Measurements from ENCODE around the gene SLC34A1. TPM values are rescaled to one million over a fixed set of nuclear protein-coding genes. Genes with fewer than 3 reads are reported as not detected.
A peak's percentile ranks its signal among the peaks of the same experiment; 100 is the strongest.
"Not testable (repeated sequence)": the region's sequence is repeated elsewhere in the genome, so short reads cannot be mapped to it uniquely, and the experiment has no call there.

SLC34A1 gene, protein sequence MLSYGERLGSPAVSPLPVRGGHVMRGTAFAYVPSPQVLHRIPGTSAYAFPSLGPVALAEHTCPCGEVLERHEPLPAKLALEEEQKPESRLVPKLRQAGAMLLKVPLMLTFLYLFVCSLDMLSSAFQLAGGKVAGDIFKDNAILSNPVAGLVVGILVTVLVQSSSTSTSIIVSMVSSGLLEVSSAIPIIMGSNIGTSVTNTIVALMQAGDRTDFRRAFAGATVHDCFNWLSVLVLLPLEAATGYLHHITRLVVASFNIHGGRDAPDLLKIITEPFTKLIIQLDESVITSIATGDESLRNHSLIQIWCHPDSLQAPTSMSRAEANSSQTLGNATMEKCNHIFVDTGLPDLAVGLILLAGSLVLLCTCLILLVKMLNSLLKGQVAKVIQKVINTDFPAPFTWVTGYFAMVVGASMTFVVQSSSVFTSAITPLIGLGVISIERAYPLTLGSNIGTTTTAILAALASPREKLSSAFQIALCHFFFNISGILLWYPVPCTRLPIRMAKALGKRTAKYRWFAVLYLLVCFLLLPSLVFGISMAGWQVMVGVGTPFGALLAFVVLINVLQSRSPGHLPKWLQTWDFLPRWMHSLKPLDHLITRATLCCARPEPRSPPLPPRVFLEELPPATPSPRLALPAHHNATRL
- total RNA-seq (2014; rRNA removed; shearing (Covaris generic)) = not detected in 2 replicates

DNA sequence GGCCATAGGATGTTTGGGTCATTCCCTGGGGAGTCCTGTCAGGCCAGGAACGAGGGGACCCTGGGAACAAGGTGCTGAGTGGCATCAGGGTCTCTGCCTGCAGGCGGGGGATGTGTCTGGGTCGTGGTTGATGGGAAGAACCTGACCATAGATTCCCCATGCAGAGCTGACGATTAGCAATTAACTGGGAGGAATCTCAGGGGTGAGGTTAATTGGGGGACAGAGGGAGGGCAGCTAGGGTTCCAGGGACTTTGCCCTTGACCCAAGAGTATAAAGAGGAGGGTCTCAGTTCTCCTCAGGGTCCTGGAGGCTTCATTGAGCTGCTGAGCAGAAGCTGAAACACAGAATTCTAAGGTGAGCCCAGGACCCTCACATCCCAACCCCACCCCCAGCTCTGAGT, at the start of gene SLC34A1:
TSS of gene SLC34A1 (plus strand) at position 301 of the 400 bp plus-strand sequence. CDS start 1,308 bp downstream, outside the sequence.
- no peak for DNase-seq
- Histone ChIP-seq H3K4me3 (no peak within 1 kb of the TSS), H3K27me3 (peaks cover 24% of the 10 kb centered on the region), H3K9me3 (replicated peaks) (no peaks in the 10 kb centered on the region), H3K4me1 (no peaks in the 10 kb centered on the region), H3K27ac (no peak within 1 kb of the TSS), H3K36me3 (no peaks in the 10 kb centered on the region)

DNA sequence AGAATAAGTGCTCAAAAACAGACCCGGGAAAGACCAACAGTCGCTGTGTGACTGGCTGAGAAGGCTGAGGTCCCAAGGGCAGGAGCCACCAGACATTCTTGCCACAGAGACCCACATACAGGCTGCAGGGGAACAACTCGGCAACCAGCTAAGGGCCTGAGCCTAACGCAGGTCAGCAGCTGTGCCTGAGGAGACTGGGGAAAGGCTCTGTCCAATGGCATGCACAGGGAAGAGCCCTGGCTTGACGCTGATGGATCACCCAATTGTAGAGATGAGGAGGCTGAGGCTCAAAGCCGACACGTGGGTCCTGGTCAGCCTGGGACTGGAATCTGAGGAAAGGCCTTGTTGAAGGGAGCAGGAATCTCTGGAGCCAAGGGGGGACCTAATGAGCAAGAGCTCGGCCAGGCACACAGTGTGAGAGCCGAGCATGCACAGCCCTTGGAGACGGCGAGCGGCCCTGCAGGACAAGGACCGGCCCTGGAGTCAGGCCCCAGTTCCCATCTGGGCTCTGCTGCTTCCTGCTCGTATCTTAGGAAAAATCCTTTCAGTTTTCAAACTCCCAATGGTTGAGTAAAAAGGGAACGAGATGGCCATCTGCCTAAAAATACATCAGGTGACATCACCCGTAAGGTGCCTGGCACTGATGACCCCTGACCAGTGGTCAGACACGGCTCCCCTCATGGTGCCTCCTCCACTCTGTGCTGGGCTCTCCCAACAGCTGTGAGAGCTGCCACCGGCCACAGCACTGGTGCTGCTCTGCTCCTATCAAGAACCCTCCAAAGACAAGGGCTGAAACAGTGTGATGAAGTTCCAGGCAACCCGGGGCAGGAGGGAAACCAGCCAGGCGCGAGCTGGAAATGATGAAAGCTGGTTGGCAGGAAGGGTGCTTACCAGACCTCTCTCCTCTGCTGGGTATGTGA, 49.2 kb upstream of the SLC34A1 start:
- no peak overlapping the region for H3K27ac ChIP-seq
- no peak for DNase-seq
- H3K27me3 ChIP-seq = no peaks in the 10 kb centered on the region
- H3K36me3 ChIP-seq = peaks cover 21% of the 10 kb centered on the region
- no peak overlapping the region for H3K4me3 ChIP-seq
- H3K4me1 ChIP-seq = no peaks in the 10 kb centered on the region
- no peaks in the 10 kb centered on the region for H3K9me3 ChIP-seq (replicated peaks)

DNA sequence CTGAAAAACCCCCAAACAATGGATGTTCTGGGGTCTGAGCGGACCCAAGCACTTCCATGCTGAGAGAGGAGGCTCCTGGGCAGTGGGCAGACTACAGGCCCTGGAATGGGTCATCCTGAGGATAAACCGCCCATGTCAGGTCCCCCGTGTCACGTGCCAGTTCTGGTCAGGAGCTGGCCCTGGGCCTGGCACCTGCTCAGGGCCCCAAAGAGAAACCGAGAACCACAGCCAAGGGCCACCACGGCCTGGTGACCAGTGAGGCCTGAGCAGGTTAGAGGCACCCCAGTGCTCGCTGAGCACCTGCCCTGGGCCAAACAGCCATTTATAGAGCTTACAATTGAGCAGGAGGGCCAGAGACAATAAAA, 48.6 kb upstream of the SLC34A1 start:
- DNase-seq = no peak
- H3K4me3 ChIP-seq = no peak overlapping the region
- peaks cover 19% of the 10 kb centered on the region for H3K36me3 ChIP-seq
- H3K9me3 ChIP-seq (replicated peaks) = no peaks in the 10 kb centered on the region
- no peaks in the 10 kb centered on the region for H3K4me1 ChIP-seq
- no peak overlapping the region for H3K27ac ChIP-seq
- no peaks in the 10 kb centered on the region for H3K27me3 ChIP-seq

DNA sequence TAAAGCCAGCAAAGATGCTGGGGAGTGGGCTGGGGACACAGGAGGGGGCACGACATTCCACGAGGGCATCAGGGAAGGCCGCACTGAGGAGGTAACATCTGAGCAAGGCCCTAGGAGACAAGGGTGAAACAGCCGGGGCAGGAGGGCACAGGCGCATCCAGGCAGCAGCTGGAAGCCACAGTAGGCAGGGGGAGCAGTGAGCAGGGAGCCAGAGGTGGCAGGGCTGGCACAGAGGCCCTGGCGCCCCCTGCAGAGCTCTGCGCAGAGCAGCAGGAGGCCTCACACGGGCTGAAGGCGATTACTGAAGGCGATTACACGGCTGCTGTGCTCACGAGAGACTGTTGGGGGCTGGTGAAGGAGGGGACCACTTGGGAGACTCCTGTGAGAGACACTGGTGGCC, 48.1 kb upstream of the SLC34A1 start:
- peaks cover 19% of the 10 kb centered on the region for H3K36me3 ChIP-seq

DNA sequence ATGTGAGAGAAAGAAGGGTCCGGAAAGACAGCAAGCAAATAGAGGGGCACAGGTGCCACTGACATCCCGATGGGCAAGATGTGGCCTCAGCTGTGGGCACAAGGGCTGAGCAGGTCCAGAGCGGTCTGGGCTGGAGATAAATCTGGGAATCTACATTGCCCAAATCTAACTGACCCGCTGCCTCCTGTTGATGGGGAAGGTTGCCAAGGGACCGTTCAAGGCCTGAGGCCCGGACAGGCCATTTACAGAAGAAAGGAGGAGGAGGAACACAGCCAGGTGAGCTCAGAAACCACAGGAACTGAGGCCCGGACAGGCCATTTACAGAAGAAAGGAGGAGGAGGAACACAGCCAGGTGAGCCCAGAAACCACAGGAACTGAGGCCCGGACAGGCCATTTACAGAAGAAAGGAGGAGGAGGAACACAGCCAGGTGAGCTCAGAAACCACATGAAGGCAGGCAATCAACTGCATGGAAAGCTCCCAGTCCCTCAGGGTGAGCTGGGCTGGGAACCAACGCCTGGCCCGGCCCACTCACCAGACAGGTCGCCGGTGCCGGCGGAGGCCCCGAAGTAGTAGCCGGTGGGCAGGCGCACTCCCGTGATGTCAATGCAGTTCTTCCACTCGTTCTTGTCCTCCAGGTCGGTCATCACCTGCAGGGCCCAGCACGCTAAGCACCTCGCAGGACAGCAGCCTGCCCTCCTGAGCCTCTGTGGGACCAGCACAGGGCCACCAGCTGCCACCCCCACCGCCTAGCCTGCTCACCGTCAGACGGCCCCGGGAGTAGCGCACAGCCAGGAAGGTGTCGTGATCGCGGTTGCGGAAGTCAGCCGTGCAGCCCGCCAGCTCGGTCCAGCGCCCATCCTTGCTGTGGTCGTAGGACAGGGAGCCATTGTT, 47.4 kb upstream of the SLC34A1 start:
- Histone ChIP-seq H3K4me3 (no peak overlapping the region), H3K27ac (no peak overlapping the region), H3K27me3 (no peaks in the 10 kb centered on the region), H3K4me1 (no peaks in the 10 kb centered on the region), H3K9me3 (replicated peaks) (no peaks in the 10 kb centered on the region), H3K36me3 (peaks cover 25% of the 10 kb centered on the region)
- no peak for DNase-seq

More for the DNA sequence above, 48.1 kb upstream of the SLC34A1 start:
- peak in 1 of 2 experiments; percentile 30 for DNase-seq
- Histone ChIP-seq H3K27ac (no peak overlapping the region), H3K4me3 (no peak overlapping the region), H3K27me3 (no peaks in the 10 kb centered on the region), H3K9me3 (replicated peaks) (no peaks in the 10 kb centered on the region), H3K4me1 (no peaks in the 10 kb centered on the region)

DNA sequence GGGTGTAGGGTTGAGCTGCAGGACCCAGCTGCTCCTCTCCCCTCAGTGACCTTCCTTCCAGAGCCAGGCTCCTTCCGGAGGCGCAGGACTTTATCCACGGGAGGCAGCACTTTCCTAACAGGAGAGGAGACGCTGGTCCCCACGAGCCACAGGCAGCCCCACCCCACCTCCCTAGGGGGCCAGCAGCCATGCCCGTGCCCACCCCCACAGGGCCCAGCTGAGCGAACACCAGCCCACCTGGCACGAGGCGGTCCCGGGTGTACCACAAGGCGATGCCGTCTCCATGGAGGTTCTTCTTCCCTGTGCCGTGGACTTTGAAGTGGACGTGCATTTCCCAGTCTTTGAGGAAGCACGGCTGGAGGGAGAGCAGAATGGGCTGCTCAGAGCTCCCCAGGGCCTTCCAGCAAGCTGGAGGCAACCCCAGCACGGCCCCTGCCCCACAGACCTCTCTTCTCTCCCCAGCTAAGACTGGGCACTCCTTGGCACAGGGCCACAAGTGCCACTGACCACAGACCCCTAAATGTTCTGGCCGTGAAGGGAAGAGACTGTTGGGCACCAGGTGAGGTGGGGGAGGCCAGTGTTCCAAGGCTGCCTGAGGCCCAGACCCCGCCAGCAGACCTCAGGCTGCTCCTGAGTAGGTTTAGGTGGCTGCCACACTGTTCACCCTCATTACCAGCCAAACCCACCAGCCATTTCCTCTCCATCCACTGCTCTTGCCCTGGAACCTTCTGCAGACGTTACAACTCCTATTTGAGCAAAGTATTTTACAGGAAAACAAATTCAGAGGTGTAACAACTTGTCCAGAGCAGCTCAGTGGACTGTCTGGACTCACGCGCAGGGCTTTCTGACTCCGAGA, 45.8 kb upstream of the SLC34A1 start:
- H3K4me3 ChIP-seq = no peak overlapping the region
- no peak overlapping the region for H3K27ac ChIP-seq
- H3K27me3 ChIP-seq = no peaks in the 10 kb centered on the region
- no peaks in the 10 kb centered on the region for H3K9me3 ChIP-seq (replicated peaks)
- H3K36me3 ChIP-seq = peaks cover 30% of the 10 kb centered on the region
- no peak for DNase-seq
- H3K4me1 ChIP-seq = no peaks in the 10 kb centered on the region

DNA sequence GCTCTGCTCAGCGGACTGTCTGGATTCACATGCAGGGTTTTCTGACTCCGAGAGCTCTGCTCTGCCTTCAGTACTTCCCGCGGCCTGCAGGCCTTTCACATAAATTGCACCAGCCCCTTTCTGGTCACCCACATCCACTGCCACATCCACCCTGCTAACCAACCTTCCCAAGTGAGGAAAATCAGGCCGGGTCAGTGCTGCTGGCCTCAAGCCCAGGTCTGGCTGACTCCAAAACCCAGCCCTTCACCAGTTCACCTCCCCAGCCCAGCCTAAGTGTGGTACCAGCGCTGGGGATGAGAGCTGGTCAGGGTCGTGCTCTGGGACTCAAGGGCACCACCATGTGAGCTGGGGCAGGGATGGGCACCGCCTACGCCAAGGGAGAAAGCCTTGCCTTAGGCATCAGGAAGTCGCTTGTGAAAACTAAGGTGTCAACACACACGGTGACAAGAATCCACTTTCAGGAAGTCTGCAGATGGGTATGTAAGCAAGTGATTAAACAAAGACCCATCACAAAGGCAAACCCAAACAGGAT, 45.1 kb upstream of the SLC34A1 start:
- Histone ChIP-seq H3K4me1 (no peaks in the 10 kb centered on the region), H3K27me3 (no peaks in the 10 kb centered on the region), H3K27ac (no peak overlapping the region), H3K9me3 (replicated peaks) (no peaks in the 10 kb centered on the region), H3K36me3 (peaks cover 26% of the 10 kb centered on the region), H3K4me3 (no peak overlapping the region)
- DNase-seq = no peak

DNA sequence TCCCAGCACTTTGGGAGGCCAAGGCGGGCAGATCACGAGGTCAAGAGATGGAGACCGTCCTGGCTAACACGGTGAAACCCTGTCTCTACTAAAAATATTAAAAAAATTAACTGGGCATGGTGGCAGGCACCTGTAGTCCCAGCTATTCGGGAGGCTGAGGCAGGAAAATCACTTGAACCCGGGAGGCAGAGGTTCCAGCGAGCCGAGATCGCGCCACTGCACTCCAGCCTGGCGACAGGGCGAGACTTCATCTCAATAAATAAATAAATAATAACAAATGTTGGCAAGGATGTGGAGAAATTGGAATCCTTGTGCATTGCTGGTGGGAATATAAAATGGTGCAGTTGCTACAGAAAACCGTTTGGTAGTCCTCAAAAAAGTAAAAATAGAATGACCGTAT, 41.2 kb upstream of the SLC34A1 start:
- H3K36me3 ChIP-seq = peaks cover 22% of the 10 kb centered on the region; the same call in 1 of the 2 replicates

DNA sequence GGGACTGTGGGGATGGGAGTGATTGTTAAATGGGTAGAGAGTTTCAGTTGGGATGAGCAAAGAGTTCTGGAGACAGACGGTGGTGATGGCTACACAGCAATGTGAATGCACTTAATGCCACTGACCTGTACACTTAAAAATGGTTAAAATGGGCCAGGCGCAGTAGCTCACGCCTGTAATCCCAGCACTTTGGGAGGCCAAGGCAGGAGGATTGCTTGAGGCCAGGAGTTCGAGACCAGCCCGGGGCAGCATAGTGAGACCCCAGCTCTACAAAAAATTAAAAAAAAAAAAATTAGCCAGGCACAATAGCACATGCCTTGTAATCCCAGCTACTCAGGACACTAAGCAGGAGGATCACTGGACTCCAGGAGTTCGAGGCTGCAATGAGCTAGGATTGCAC, 40.5 kb upstream of the SLC34A1 start:
- no peak overlapping the region for H3K27ac ChIP-seq
- no peaks in the 10 kb centered on the region for H3K9me3 ChIP-seq (replicated peaks)
- H3K36me3 ChIP-seq = peaks cover 22% of the 10 kb centered on the region; the same call in 1 of the 2 replicates
- no peaks in the 10 kb centered on the region for H3K27me3 ChIP-seq
- DNase-seq = no peak
- H3K4me1 ChIP-seq = no peaks in the 10 kb centered on the region
- H3K4me3 ChIP-seq = no peak overlapping the region

More for the DNA sequence above, 41.2 kb upstream of the SLC34A1 start:
- not testable (repeated sequence) for H3K27ac ChIP-seq; H3K4me1 ChIP-seq; DNase-seq; H3K27me3 ChIP-seq; H3K4me3 ChIP-seq; H3K9me3 ChIP-seq (replicated peaks)

DNA sequence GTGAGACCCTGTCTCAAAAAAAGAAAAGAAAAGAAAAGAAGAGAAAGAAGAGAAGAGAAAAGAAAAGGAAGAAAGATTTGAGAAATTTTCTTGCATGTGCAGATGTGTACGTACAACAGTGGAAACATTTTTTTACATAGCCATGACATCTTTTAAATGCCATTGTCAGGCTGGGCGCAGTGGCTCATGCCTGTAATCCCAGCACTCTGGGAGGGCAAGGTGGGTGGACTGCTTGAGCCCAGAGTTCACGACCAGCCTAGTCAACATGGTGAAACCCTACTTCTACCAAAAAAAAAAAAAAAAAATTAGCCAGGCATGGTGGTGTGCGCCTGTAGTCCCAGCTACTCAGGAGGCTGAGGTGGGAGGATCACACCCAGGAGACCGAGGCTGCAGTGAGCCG, 39.3 kb upstream of the SLC34A1 start:
- H3K4me1 ChIP-seq = 0 out of 2 replicates have a peak, but pooled peaks cover 2% of the 10 kb centered on the region
- H3K9me3 ChIP-seq (replicated peaks) = no peaks in the 10 kb centered on the region
- H3K27me3 ChIP-seq = no peaks in the 10 kb centered on the region
- H3K36me3 ChIP-seq = peaks cover 22% of the 10 kb centered on the region; the same call in 1 of the 2 replicates
- DNase-seq = no peak
- H3K4me3 ChIP-seq = no peak overlapping the region
- H3K27ac ChIP-seq = no peak overlapping the region

DNA sequence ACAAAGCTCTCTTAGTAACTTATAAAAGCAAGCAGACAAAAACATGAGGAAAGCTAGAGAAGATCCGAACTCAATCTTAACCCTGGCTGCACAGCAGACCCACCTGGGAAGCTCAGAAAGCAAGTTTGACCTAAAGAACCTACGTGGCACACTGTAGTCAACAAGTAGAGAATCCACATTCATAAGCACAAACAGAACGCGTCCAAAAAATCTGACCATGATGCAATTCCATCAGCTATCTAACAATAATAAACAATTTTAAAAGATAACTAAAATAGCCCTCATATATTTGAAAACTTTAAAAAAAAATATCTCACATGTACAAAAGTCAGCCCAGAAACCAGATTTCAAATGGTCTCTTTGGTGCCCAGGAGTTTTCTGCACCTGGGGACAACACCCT, 37.4 kb upstream of the SLC34A1 start:
- no peak overlapping the region for H3K4me3 ChIP-seq
- no peak overlapping the region for H3K27ac ChIP-seq

DNA sequence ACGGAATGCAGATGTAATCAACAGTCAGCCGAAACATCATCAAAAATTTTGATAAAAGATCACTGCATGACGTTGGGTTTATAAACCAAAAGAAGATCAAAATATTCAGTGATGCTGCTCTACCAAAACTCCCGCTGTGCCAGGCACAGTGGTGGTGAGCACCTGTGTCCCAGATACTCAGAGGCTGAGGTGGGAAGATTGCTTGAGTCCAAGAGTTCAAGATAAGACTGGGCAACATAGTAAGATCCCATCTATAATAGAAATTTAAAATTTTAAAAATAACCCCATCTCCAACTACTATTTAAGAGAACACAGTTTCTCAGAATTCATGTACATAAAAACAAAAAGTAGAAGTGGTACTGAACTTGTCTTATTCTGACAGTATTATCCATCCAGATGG, 36.5 kb upstream of the SLC34A1 start:
- Histone ChIP-seq H3K4me1 (peaks cover 8% of the 10 kb centered on the region; the same call in 1 of the 2 replicates), H3K4me3 (no peak overlapping the region), H3K9me3 (replicated peaks) (no peaks in the 10 kb centered on the region), H3K36me3 (peaks cover 16% of the 10 kb centered on the region; the same call in 1 of the 2 replicates), H3K27ac (no peak overlapping the region), H3K27me3 (no peaks in the 10 kb centered on the region)
- no peak for DNase-seq

More for the DNA sequence above, 37.4 kb upstream of the SLC34A1 start:
- Histone ChIP-seq H3K36me3 (peaks cover 16% of the 10 kb centered on the region; the same call in 1 of the 2 replicates), H3K27me3 (no peaks in the 10 kb centered on the region), H3K4me1 (peaks cover 8% of the 10 kb centered on the region; the same call in 1 of the 2 replicates), H3K9me3 (replicated peaks) (no peaks in the 10 kb centered on the region)
- DNase-seq = no peak

DNA sequence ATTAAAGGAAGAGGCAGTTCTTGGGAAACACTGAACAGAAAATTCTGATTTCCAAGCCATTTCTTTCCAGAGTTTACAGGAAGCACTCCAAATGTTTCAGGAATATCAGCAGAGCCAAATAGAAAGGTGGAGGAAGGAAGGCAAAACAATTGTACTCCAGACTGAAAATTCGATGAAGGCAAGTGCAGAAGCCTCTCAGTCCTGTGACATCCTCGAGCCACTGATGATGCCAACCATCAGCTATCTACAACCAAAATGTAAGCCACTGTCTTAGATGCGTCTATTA, 34.9 kb upstream of the SLC34A1 start:
- H3K4me1 ChIP-seq = peaks cover 8% of the 10 kb centered on the region; the same call in 1 of the 2 replicates
- H3K9me3 ChIP-seq (replicated peaks) = no peaks in the 10 kb centered on the region
- H3K36me3 ChIP-seq = peaks cover 7% of the 10 kb centered on the region; the same call in 1 of the 2 replicates
- DNase-seq = no peak
- H3K27ac ChIP-seq = no peak overlapping the region
- no peak overlapping the region for H3K4me3 ChIP-seq
- no peaks in the 10 kb centered on the region for H3K27me3 ChIP-seq

Measured in SJCRH30 (cell line).